ENCODE data around the gene ZNF239. TPM values are rescaled to one million over a fixed set of nuclear protein-coding genes. Genes with fewer than 3 reads are reported as not detected.
"Not testable (repeated sequence)": the region's sequence is repeated elsewhere in the genome, so short reads cannot be mapped to it uniquely, and the experiment has no call there.

ZNF239 gene
- total RNA-seq (1 to 10 TPM; 4.8 to 6.0 TPM), polyA plus RNA-seq (1 to 10 TPM in 2 of 3 donors, under 1 TPM in 1; 0.98 to 3.2 (median 1.9) TPM), total RNA-seq (2.0 to 30.5 (median 10.0) reads per million in 6 experiments)

GRCh38 chr10:43574001-43574892 is at the start of gene ZNF239:
Gene ZNF239, minus strand, starts transcription at chr10:43574616. Its CDS starts 16,537 bp downstream, at chr10:43558079.
- H3K27ac Mint-ChIP-seq: peak within 1 kb of the TSS; percentile 89 to 95 (median 92)
- peaks cover 20 to 60% (median 54%) of the 10 kb centered on the region in 4 donors for H3K4me1 Mint-ChIP-seq
- H3K4me3 Mint-ChIP-seq: peak within 1 kb of the TSS; percentile 86 to 94 (median 90)
- POLR2A ChIA-PET: interaction anchor here (0.6 to 2.0 kb wide), 9 partner anchors 17 to 1426 kb away, joined by 3 to 10 read pairs (median 5); partner anchors contain the start of genes CSGALNACT2, ZNF22 and ZNF32
- H3K27me3 Mint-ChIP-seq: no peaks in the 10 kb centered on the region
- ATAC-seq: peak; percentile 89
- peaks cover 5 to 7% (median 6%) of the 10 kb centered on the region in 3 donors for H3K36me3 Mint-ChIP-seq
- DNase-seq: peak; percentile 65 to 88 (median 78)
- H3K9me3 Mint-ChIP-seq: peaks cover 0 to 32% (median 4%) of the 10 kb centered on the region in 9 donors

- POLR2A ChIA-PET: interaction anchor here (1.0 kb wide), 1 partner anchor 15 kb away, joined by 3 read pairs; no protein-coding TSS in a partner anchor
- H3K36me3 Mint-ChIP-seq: peaks cover 0 to 24% (median 18%) of the 10 kb centered on the region in 3 donors
- H3K9me3 Mint-ChIP-seq: peaks cover 6 to 77% (median 27%) of the 10 kb centered on the region in 9 donors
- no peak for ATAC-seq
- H3K4me3 Mint-ChIP-seq: peak overlapping the region; percentile 57 to 84 (median 72)
- H3K27me3 Mint-ChIP-seq: no peaks in the 10 kb centered on the region
- peaks cover 0 to 14% (median 8%) of the 10 kb centered on the region in 4 donors for H3K4me1 Mint-ChIP-seq
- peak in 1 of 10 donors; percentile 26 for DNase-seq
- peak overlapping the region in 9 of 10 donors; percentile 45 to 80 (median 67) for H3K27ac Mint-ChIP-seq
Observed at GRCh38 chr10:43623351-43623750, 48.9 kb upstream of the ZNF239 start.

DNA sequence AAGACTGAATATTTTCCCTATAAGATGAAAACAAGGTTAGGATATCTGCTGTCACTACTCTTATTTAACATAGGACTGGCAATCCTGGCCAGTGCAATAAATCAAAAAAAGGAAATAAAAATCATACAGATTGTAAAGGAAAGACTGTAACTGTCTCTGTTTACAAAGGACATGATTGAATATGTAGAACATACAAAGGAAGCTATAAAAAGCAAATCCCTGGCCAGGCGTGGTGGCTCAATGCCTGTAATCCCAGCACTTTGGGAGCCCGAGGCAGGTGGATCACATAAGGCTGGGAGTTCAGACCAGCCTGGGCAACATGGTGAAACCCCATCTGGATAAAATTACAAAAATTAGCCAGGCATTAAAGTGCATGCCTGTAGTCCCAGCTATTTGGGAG is 47.6 kb upstream of the ZNF239 start:
- H3K27ac Mint-ChIP-seq: no peak overlapping the region
- no peaks in the 10 kb centered on the region for H3K27me3 Mint-ChIP-seq
- peaks cover 0 to 14% (median 8%) of the 10 kb centered on the region in 4 donors for H3K4me1 Mint-ChIP-seq
- POLR2A ChIA-PET: interaction anchor here (1.0 kb wide), 1 partner anchor 13 kb away, joined by 3 read pairs; no protein-coding TSS in a partner anchor
- peaks cover 3 to 33% (median 18%) of the 10 kb centered on the region in 3 donors for H3K36me3 Mint-ChIP-seq
- peaks cover 0 to 77% (median 31%) of the 10 kb centered on the region in 9 donors for H3K9me3 Mint-ChIP-seq
- ATAC-seq (no peak), DNase-seq (no peak)
- H3K4me3 Mint-ChIP-seq: no peak overlapping the region

GRCh38 chr10:43619368-43619767 is 45.0 kb upstream of the ZNF239 start:
- no peak for DNase-seq
- H3K9me3 Mint-ChIP-seq: peaks cover 15 to 93% (median 50%) of the 10 kb centered on the region in 9 donors
- peaks cover 30 to 59% (median 40%) of the 10 kb centered on the region in 3 donors for H3K36me3 Mint-ChIP-seq

GRCh38 chr10:43616697-43617370 is 42.4 kb upstream of the ZNF239 start:
- DNase-seq (no peak), ATAC-seq (no peak)
- Mint-ChIP-seq H3K36me3 (peaks cover 50 to 77% (median 54%) of the 10 kb centered on the region in 3 donors), H3K27me3 (no peaks in the 10 kb centered on the region), H3K4me3 (no peak overlapping the region), H3K27ac (peak overlapping the region in 1 of 10 donors; percentile 4), H3K9me3 (peaks cover 16 to 92% (median 37%) of the 10 kb centered on the region in 9 donors), H3K4me1 (peaks cover 0 to 2% (median 0%) of the 10 kb centered on the region in 4 donors)
- POLR2A ChIA-PET: no interaction called here

More at GRCh38 chr10:43619368-43619767, 45.0 kb upstream of the ZNF239 start:
- Mint-ChIP-seq H3K27me3 (no peaks in the 10 kb centered on the region), H3K4me1 (peaks cover 0 to 14% (median 8%) of the 10 kb centered on the region in 4 donors), H3K4me3 (no peak overlapping the region), H3K27ac (no peak overlapping the region)
- no peak for ATAC-seq
- POLR2A ChIA-PET: no interaction called here

DNA sequence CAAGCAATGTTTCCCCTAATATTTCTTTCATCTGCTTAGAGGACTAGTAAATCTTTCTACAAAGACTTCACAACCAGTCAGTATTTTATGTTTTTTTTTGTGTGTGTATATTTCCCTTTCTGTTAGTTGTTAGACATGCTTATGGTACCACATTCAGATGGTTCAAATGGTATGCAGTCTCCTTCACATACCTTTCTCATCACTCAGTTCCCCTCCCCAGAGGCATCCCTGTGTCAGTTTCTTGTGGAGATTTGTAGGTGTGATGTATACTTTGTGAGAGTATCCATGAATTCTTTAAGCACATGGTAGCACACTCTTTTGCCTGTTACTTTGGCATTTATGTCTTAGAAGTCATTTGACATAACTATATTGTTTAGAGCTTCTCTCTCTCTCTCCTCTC is 36.2 kb upstream of the ZNF239 start:
- H3K9me3 Mint-ChIP-seq: peaks cover 0 to 34% (median 13%) of the 10 kb centered on the region in 9 donors
- H3K36me3 Mint-ChIP-seq: peaks cover 34 to 67% (median 66%) of the 10 kb centered on the region in 3 donors
- peaks cover 17 to 36% (median 33%) of the 10 kb centered on the region in 4 donors for H3K4me1 Mint-ChIP-seq
- POLR2A ChIA-PET: no interaction called here
- DNase-seq (no peak), ATAC-seq (no peak)
- peak overlapping the region in 2 of 10 donors; percentile 3 to 62 for H3K27ac Mint-ChIP-seq
- H3K4me3 Mint-ChIP-seq: no peak overlapping the region
- H3K27me3 Mint-ChIP-seq: no peaks in the 10 kb centered on the region

DNA sequence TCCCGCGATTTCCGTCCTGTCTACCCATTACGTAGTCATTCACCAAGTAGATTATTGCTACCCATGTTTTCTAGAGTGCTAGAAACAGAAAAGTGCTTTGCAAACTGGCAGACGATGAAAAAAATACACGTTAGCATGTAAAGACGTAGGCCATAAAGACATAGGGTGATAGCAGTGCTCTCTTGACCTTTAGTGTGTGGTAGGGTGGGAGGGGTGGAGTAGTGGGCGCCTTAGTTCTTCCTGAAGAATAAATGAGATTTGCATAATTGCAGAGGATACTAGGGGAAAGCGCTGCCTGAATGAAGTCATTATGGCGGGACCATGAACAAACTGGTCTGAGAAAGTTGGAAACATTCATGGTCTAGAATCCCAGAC is 32.8 kb upstream of the ZNF239 start:
- Mint-ChIP-seq H3K4me3 (peak overlapping the region; percentile 76 to 90 (median 85)), H3K36me3 (peaks cover 14 to 34% (median 34%) of the 10 kb centered on the region in 3 donors), H3K4me1 (peaks cover 17 to 38% (median 34%) of the 10 kb centered on the region in 4 donors), H3K9me3 (peaks cover 0 to 7% (median 4%) of the 10 kb centered on the region in 9 donors), H3K27me3 (peaks cover 0 to under 1% (median 0%) of the 10 kb centered on the region in 5 donors), H3K27ac (peak overlapping the region; percentile 39 to 90 (median 84))
- no peak for DNase-seq
- POLR2A ChIA-PET: interaction anchor here (0.9 to 2.2 kb wide), 4 partner anchors 12 to 42 kb away, joined by 3 to 10 read pairs (median 6); partner anchors contain the start of genes ZNF239 and ZNF32
- no peak for ATAC-seq

- peaks cover 0 to 2% (median 0%) of the 10 kb centered on the region in 9 donors for H3K9me3 Mint-ChIP-seq
- peaks cover 0 to 4% (median 0%) of the 10 kb centered on the region in 5 donors for H3K27me3 Mint-ChIP-seq
- peak; percentile 41 to 80 (median 58) for DNase-seq
- peak within 1 kb of the TSS; percentile 39 to 94 (median 86) for H3K27ac Mint-ChIP-seq
- POLR2A ChIA-PET: interaction anchor here (0.9 to 2.2 kb wide), 5 partner anchors 11 to 43 kb away, joined by 3 to 10 read pairs (median 4); partner anchors contain the start of genes ZNF239 and ZNF32
- H3K4me1 Mint-ChIP-seq: peaks cover 17 to 38% (median 34%) of the 10 kb centered on the region in 4 donors
- H3K4me3 Mint-ChIP-seq: peak within 1 kb of the TSS; percentile 76 to 90 (median 85)
- peak; percentile 91 to 96 for ATAC-seq
- peaks cover 10 to 28% (median 28%) of the 10 kb centered on the region in 3 donors for H3K36me3 Mint-ChIP-seq
Observed at GRCh38 chr10:43606323-43607198, 32.1 kb upstream of the ZNF239 start, which contains the start of gene ZNF485. Gene ZNF485, plus strand, starts transcription at chr10:43606438. Its CDS starts 613 bp downstream, at chr10:43607051.

GRCh38 chr10:43605850-43606322 is 31.5 kb upstream of the ZNF239 start:
- ATAC-seq (no peak), DNase-seq (peak in 1 of 10 donors; percentile 8)
- Mint-ChIP-seq H3K4me3 (peak overlapping the region; percentile 76 to 90 (median 85)), H3K27me3 (peaks cover 0 to 4% (median 0%) of the 10 kb centered on the region in 5 donors), H3K36me3 (peaks cover 10 to 23% (median 22%) of the 10 kb centered on the region in 3 donors), H3K4me1 (peaks cover 17 to 38% (median 34%) of the 10 kb centered on the region in 4 donors), H3K9me3 (peaks cover 0 to 5% (median 0%) of the 10 kb centered on the region in 9 donors), H3K27ac (peak overlapping the region; percentile 37 to 94 (median 80))
- POLR2A ChIA-PET: interaction anchor here (1.0 to 2.2 kb wide), 4 partner anchors 12 to 43 kb away, joined by 3 to 10 read pairs (median 4); partner anchors contain the start of gene ZNF32

- H3K27me3 Mint-ChIP-seq, H3K9me3 Mint-ChIP-seq, H3K4me3 Mint-ChIP-seq, DNase-seq, ATAC-seq, H3K27ac Mint-ChIP-seq, POLR2A ChIA-PET, H3K36me3 Mint-ChIP-seq: not testable (repeated sequence)
- peaks cover 5 to 17% (median 12%) of the 10 kb centered on the region in 4 donors for H3K4me1 Mint-ChIP-seq
Observed at GRCh38 chr10:43601576-43601975, 27.2 kb upstream of the ZNF239 start.

DNA sequence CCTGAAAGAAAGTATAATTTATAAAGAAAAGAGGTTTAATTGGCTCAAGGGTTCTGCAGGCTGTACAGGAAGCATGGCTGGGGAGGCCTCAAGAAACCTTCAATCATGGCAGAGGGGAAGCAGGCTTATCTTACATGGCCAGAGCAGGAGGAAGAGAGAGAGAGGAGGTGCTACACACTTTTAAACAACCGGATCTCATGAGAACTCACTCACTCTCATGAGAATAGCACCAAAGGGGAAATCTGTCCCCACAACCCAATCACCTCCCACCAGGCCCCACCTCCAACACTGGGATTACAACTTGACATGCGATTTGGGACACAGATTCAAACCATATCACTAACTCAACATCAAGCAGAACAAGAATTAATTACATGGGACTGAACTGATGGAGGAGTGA is 24.9 kb upstream of the ZNF239 start:
- peak overlapping the region in 1 of 10 donors; percentile 42 for H3K27ac Mint-ChIP-seq
- POLR2A ChIA-PET: interaction anchor here (0.6 kb wide), 1 partner anchor 48 kb away, joined by 4 read pairs; no protein-coding TSS in a partner anchor
- no peak for ATAC-seq

More for the DNA sequence above, 24.9 kb upstream of the ZNF239 start:
- H3K4me1 Mint-ChIP-seq: peaks cover 12 to 34% (median 26%) of the 10 kb centered on the region in 4 donors
- peaks cover 0 to 4% (median 0%) of the 10 kb centered on the region in 5 donors for H3K27me3 Mint-ChIP-seq
- peaks cover 0 to 6% (median 0%) of the 10 kb centered on the region in 9 donors for H3K9me3 Mint-ChIP-seq
- no peak overlapping the region for H3K4me3 Mint-ChIP-seq
- no peak for DNase-seq
- no peaks in the 10 kb centered on the region for H3K36me3 Mint-ChIP-seq
